Effector memory CD8-positive, alpha-beta T cell (primary cell): Measurements from ENCODE around the gene LRRTM3.

Source experiments
- ATAC-seq: fragments of 150-1000 bp; cut with Tn5 transposase; replicated peaks from 2 replicates; pipeline ENCODE4 v1.10.0; 2021; ENCODE audit warnings: mild to moderate bottlenecking, moderate library complexity
- DNase-seq, 3 experiments: peaks; one replicate each; pipeline ENCODE4 v3.0.0; 2021
- H3K27ac Mint-ChIP-seq, 2 donors: one replicate each; pipeline ENCODE4 v1.8.0; 2022; ENCODE audit warnings: mild to moderate bottlenecking in 2 of 2, mixed read lengths in 2 of 2, moderate library complexity in 2 of 2
- H3K27me3 Mint-ChIP-seq, 2 donors: one replicate each; pipeline ENCODE4 v1.8.0; 2022; ENCODE audit warnings: mixed read lengths in 2 of 2
- H3K36me3 Mint-ChIP-seq: one replicate; pipeline ENCODE4 v1.8.0; 2022; ENCODE audit warnings: mild to moderate bottlenecking, moderate library complexity, mixed read lengths; ENCODE audit not compliant: insufficient read depth
- H3K4me1 Mint-ChIP-seq, 2 donors: one replicate each; pipeline ENCODE4 v1.8.0; 2022; ENCODE audit warnings: low read depth in 2 of 2, mixed read lengths in 2 of 2
- H3K4me3 Mint-ChIP-seq, 2 donors: one replicate each; pipeline ENCODE4 v1.8.0; 2022; ENCODE audit warnings: mild to moderate bottlenecking in 2 of 2, mixed read lengths in 2 of 2, moderate library complexity in 2 of 2
- H3K9me3 Mint-ChIP-seq, 2 donors: one replicate each; pipeline ENCODE4 v1.8.0; 2022; ENCODE audit warnings: mixed read lengths in 2 of 2

LRRTM3 gene

GRCh38 chr10:67077376-67077775 is 151.5 kb downstream of the LRRTM3 start:
- H3K9me3 Mint-ChIP-seq: peaks cover 0 to 10% of the 10 kb centered on the region in 2 donors
- no peaks in the 10 kb centered on the region for H3K27me3 Mint-ChIP-seq
- no peak for DNase-seq
- H3K4me1 Mint-ChIP-seq: no peaks in the 10 kb centered on the region
- H3K4me3 Mint-ChIP-seq: no peak overlapping the region
- H3K36me3 Mint-ChIP-seq: no peaks in the 10 kb centered on the region
- H3K27ac Mint-ChIP-seq: no peak overlapping the region
- ATAC-seq: no peak

DNA sequence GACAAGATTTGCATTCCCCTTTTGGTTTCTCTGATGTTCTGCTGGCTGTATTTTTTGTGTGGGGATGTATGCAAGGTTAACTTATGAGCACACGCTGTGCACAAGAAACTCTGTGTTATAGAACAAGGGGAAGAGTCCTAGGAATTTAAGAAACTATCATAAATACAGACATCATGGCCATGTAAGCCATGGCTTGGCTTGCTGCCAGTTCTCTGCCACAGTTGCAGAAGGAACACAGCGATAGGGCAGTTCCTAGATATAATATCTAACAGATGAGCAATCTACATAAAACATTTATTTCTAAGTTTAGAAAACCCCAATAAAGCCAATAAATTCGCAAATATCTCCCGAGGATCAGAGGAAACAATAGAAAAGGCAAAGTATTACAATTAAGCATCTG is 153.3 kb downstream of the LRRTM3 start:
- no peak overlapping the region for H3K27ac Mint-ChIP-seq
- H3K4me3 Mint-ChIP-seq: no peak overlapping the region
- H3K27me3 Mint-ChIP-seq: no peaks in the 10 kb centered on the region
- no peak for ATAC-seq
- H3K9me3 Mint-ChIP-seq: peaks cover 0 to 10% of the 10 kb centered on the region in 2 donors
- H3K4me1 Mint-ChIP-seq: no peaks in the 10 kb centered on the region
- H3K36me3 Mint-ChIP-seq: no peaks in the 10 kb centered on the region
- DNase-seq: no peak

DNA sequence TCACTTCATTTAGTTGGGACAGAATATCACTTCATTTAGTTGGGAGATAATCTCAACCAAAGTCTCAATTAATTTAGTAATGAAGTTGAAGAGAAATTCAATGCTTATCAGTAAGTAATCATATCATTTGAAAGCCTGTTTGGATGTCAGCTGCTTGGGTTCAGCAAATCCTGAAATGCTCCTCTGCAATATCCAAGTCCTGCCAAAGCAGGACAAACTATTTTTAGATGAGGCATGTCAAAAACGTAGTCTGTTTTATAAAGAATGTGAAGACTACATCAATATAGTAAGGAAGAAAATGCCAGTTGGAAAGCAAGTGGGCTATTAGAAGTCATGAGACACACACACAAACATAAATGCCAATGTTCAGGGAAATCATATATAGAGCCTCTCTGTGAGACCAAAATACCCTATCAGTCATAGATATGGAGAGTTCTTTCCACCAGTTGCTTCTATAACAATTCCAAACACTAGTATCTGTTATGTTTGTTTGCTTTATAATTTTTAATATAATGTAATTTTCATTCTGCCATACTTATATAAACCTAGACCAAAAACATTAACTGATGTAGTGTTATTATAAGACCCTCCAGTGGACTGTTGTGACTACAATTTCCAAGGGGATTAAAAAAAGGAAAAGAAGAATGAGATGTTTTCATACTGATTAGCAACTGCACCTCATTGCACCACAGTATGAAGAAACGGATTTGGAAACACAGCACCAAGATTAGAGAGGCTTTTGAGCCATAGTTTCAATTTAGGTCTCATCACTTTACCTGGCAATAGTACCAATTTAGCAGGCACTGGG is 160.7 kb downstream of the LRRTM3 start:
- ATAC-seq: no peak
- no peaks in the 10 kb centered on the region for H3K27me3 Mint-ChIP-seq
- H3K36me3 Mint-ChIP-seq: no peaks in the 10 kb centered on the region
- no peak overlapping the region for H3K27ac Mint-ChIP-seq
- no peak for DNase-seq
- H3K4me3 Mint-ChIP-seq: no peak overlapping the region
- peaks cover 0 to 4% of the 10 kb centered on the region in 2 donors for H3K9me3 Mint-ChIP-seq
- no peaks in the 10 kb centered on the region for H3K4me1 Mint-ChIP-seq

DNA sequence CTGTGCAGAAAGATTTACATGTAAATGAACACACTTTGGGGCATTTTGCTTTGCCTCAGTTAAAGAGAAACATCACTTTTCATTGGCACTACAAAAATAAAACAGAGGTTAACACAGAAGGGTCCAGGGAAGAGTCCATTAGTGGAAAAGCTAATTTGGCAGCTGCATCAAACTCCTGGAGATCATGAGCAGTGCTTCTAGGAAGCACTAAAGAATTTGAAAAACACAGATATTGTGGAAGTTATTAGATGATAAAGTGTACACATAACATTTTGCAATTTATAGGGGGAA is 161.2 kb downstream of the LRRTM3 start:
- H3K36me3 Mint-ChIP-seq: no peaks in the 10 kb centered on the region
- no peaks in the 10 kb centered on the region for H3K4me1 Mint-ChIP-seq

GRCh38 chr10:67088036-67088435 is 162.2 kb downstream of the LRRTM3 start:
- Mint-ChIP-seq H3K27ac (no peak overlapping the region), H3K27me3 (no peaks in the 10 kb centered on the region), H3K36me3 (no peaks in the 10 kb centered on the region), H3K9me3 (peaks cover 0 to 4% of the 10 kb centered on the region in 2 donors), H3K4me1 (no peaks in the 10 kb centered on the region), H3K4me3 (no peak overlapping the region)
- ATAC-seq: no peak
- no peak for DNase-seq

More for the DNA sequence above, 161.2 kb downstream of the LRRTM3 start:
- DNase-seq (no peak), ATAC-seq (no peak)
- Mint-ChIP-seq H3K9me3 (peaks cover 0 to 4% of the 10 kb centered on the region in 2 donors), H3K27ac (no peak overlapping the region), H3K4me3 (no peak overlapping the region), H3K27me3 (no peaks in the 10 kb centered on the region)

GRCh38 chr10:67095531-67095930 is 169.7 kb downstream of the LRRTM3 start:
- peaks cover 0 to 5% of the 10 kb centered on the region in 2 donors for H3K9me3 Mint-ChIP-seq
- no peaks in the 10 kb centered on the region for H3K36me3 Mint-ChIP-seq
- H3K27me3 Mint-ChIP-seq: no peaks in the 10 kb centered on the region
- no peaks in the 10 kb centered on the region for H3K4me1 Mint-ChIP-seq
- H3K27ac Mint-ChIP-seq: no peak overlapping the region
- ATAC-seq (no peak), DNase-seq (no peak)
- no peak overlapping the region for H3K4me3 Mint-ChIP-seq

DNA sequence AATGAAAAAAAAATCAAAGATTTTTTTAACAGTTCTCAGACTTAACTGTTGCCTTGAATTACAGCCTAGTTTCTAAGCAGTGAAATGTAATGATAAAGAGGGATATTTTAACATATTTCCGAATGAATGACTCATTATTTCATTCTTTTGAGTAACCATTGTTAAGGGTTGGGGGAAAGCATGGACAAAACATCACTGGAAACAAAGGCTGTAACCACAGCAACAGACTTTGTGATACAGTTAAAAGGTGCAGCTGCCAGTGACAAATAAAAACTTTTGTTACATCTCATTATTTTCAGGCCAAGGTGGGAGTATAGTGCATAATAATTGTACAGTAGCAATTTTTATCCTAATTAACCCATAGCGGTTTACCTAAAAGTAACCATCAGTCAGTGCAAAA is 172.6 kb downstream of the LRRTM3 start:
- no peak for DNase-seq
- no peaks in the 10 kb centered on the region for H3K4me1 Mint-ChIP-seq
- no peaks in the 10 kb centered on the region for H3K36me3 Mint-ChIP-seq
- peaks cover 0 to 4% of the 10 kb centered on the region in 2 donors for H3K9me3 Mint-ChIP-seq
- H3K4me3 Mint-ChIP-seq: no peak overlapping the region
- H3K27ac Mint-ChIP-seq: no peak overlapping the region
- no peak for ATAC-seq
- H3K27me3 Mint-ChIP-seq: no peaks in the 10 kb centered on the region

DNA sequence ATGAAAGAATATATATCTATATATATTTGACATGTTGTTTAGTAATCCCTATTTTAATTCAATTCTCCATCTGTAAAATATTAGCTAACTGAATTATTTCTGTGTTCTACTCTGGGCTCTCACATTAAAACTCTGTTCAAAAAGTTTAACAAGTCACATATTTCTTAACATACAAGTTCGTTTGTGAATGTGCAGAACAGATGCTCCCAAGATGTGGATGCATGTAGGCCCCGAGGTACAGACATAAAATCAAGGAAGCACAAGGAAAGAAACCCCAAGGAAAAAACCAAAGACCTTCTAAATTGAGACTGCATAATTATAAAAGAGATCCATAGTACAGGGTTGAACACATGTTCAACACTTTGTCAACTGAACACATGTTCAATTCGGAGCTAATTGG is 175.1 kb downstream of the LRRTM3 start:
- DNase-seq (no peak), ATAC-seq (no peak)
- Mint-ChIP-seq H3K9me3 (peaks cover 0 to 5% of the 10 kb centered on the region in 2 donors), H3K4me3 (no peak overlapping the region), H3K36me3 (no peaks in the 10 kb centered on the region), H3K27me3 (no peaks in the 10 kb centered on the region), H3K27ac (no peak overlapping the region), H3K4me1 (no peaks in the 10 kb centered on the region)

- H3K4me3 Mint-ChIP-seq: no peak overlapping the region
- ATAC-seq: no peak
- no peaks in the 10 kb centered on the region for H3K4me1 Mint-ChIP-seq
- no peaks in the 10 kb centered on the region for H3K27me3 Mint-ChIP-seq
- H3K36me3 Mint-ChIP-seq: no peaks in the 10 kb centered on the region
- no peak overlapping the region for H3K27ac Mint-ChIP-seq
- peaks cover 0 to 4% of the 10 kb centered on the region in 2 donors for H3K9me3 Mint-ChIP-seq
- DNase-seq: no peak
These were observed 181.8 kb downstream of the LRRTM3 start for GRCh38 chr10:67107670-67108069.

- peaks cover 0 to 4% of the 10 kb centered on the region in 2 donors for H3K9me3 Mint-ChIP-seq
- H3K27ac Mint-ChIP-seq: no peak overlapping the region
- H3K27me3 Mint-ChIP-seq: no peaks in the 10 kb centered on the region
- no peak for DNase-seq
- no peaks in the 10 kb centered on the region for H3K4me1 Mint-ChIP-seq
- no peaks in the 10 kb centered on the region for H3K36me3 Mint-ChIP-seq
- no peak overlapping the region for H3K4me3 Mint-ChIP-seq
- ATAC-seq: no peak
These were observed 184.4 kb downstream of the LRRTM3 start for GRCh38 chr10:67110286-67110685.

- H3K36me3 Mint-ChIP-seq: no peaks in the 10 kb centered on the region
- no peaks in the 10 kb centered on the region for H3K27me3 Mint-ChIP-seq
- H3K9me3 Mint-ChIP-seq: peaks cover 0 to 4% of the 10 kb centered on the region in 2 donors
- no peak overlapping the region for H3K4me3 Mint-ChIP-seq
- H3K27ac Mint-ChIP-seq: no peak overlapping the region
- no peaks in the 10 kb centered on the region for H3K4me1 Mint-ChIP-seq
- DNase-seq: no peak
- ATAC-seq: no peak
These were observed 186.9 kb downstream of the LRRTM3 start for GRCh38 chr10:67112765-67113164.

- H3K36me3 Mint-ChIP-seq: no peaks in the 10 kb centered on the region
- peaks cover 0 to 4% of the 10 kb centered on the region in 2 donors for H3K9me3 Mint-ChIP-seq
- no peaks in the 10 kb centered on the region for H3K4me1 Mint-ChIP-seq
- ATAC-seq (no peak), DNase-seq (no peak)
- no peak overlapping the region for H3K4me3 Mint-ChIP-seq
- no peaks in the 10 kb centered on the region for H3K27me3 Mint-ChIP-seq
- H3K27ac Mint-ChIP-seq: no peak overlapping the region
These were observed 189.1 kb downstream of the LRRTM3 start for GRCh38 chr10:67114945-67115344.

DNA sequence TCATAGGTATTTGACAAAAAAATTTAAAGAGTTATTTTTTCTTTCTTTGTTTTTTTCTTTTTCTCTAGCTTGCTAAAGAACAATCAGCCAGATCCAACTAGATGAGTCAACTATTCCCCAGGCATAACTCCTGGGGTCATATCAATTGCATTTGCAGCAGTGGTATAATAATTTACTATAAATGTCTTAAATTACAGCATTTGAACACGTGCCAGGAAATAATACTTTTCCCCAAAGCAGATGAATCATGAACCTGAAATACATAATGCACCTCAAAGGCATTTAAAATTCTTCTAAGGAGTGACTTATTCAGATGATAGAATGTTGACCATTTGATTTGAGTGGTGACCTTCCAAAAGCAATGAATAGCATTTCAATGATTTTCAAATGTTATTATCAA is 190.1 kb downstream of the LRRTM3 start:
- Mint-ChIP-seq H3K9me3 (peaks cover 0 to 4% of the 10 kb centered on the region in 2 donors), H3K4me3 (no peak overlapping the region), H3K4me1 (no peaks in the 10 kb centered on the region), H3K27me3 (no peaks in the 10 kb centered on the region), H3K27ac (no peak overlapping the region), H3K36me3 (no peaks in the 10 kb centered on the region)
- ATAC-seq (no peak), DNase-seq (no peak)

- no peak for DNase-seq
- Mint-ChIP-seq H3K27ac (no peak overlapping the region), H3K9me3 (no peaks in the 10 kb centered on the region)
These were observed 193.8 kb downstream of the LRRTM3 start for GRCh38 chr10:67119651-67120050.

More at GRCh38 chr10:67119651-67120050, 193.8 kb downstream of the LRRTM3 start:
- no peaks in the 10 kb centered on the region for H3K27me3 Mint-ChIP-seq
- no peak for ATAC-seq
- no peaks in the 10 kb centered on the region for H3K36me3 Mint-ChIP-seq
- H3K4me1 Mint-ChIP-seq: no peaks in the 10 kb centered on the region
- no peak overlapping the region for H3K4me3 Mint-ChIP-seq
